Activated CD8-positive, alpha-beta T cell treated with anti-CD3 and anti-CD28 coated beads for 36 hours (primary cell): Measurements from ENCODE around the gene GABRP. TPM values are rescaled to one million over a fixed set of nuclear protein-coding genes. Genes with fewer than 3 reads are reported as not detected.
"Not testable (repeated sequence)": the region's sequence is repeated elsewhere in the genome, so short reads cannot be mapped to it uniquely, and the experiment has no call there.

ENCODE experiments used
- ATAC-seq: fragments of 200-7000 bp; cut with Tn5 transposase; one replicate; pipeline ENCODE4 v1.10.0; 2021; ENCODE audit warnings: mild to moderate bottlenecking, moderate library complexity
- CTCF ChIA-PET: fragments of 350-600 bp; sonication (Branson Sonifier 250); formaldehyde crosslinking; loops from one replicate; lab custom pipeline; 2021; ENCODE audit warnings: antibody characterized with exemption; lab: Charles Lee
- POLR2A ChIA-PET: fragments of 350-600 bp; sonication (Branson Sonifier 250); formaldehyde crosslinking; loops from one replicate; lab custom pipeline; 2021; ENCODE audit warnings: antibody characterized with exemption; lab: Charles Lee
- DNase-seq: peaks from one replicate; pipeline ENCODE4 v3.0.0-alpha.2; 2020
- H3K27ac Mint-ChIP-seq: one replicate; pipeline ENCODE4 v1.8.0; 2021; ENCODE audit warnings: mild to moderate bottlenecking, mixed read lengths
- H3K27me3 Mint-ChIP-seq: one replicate; pipeline ENCODE4 v1.8.0; 2021; ENCODE audit warnings: mixed read lengths
- H3K36me3 Mint-ChIP-seq: one replicate; pipeline ENCODE4 v1.8.0; 2021; ENCODE audit warnings: low read depth, mixed read lengths
- H3K4me1 Mint-ChIP-seq: one replicate; pipeline ENCODE4 v1.8.0; 2021; ENCODE audit warnings: low read depth, mixed read lengths
- H3K4me3 Mint-ChIP-seq: one replicate; pipeline ENCODE4 v1.8.0; 2021; ENCODE audit warnings: mild to moderate bottlenecking, moderate library complexity, mixed read lengths
- H3K9me3 Mint-ChIP-seq: one replicate; pipeline ENCODE4 v1.8.0; 2021; ENCODE audit warnings: mixed read lengths
- intact Hi-C: fragments of 100-400 bp; cut with micrococcal nuclease; formaldehyde crosslinking; loops from one replicate; pipeline ENCODE4 v1.10.0; 2022
- total RNA-seq, 2 experiments: library from RNA; stranded (reverse); gene quantifications; one replicate each; pipeline ENCODE4 v1.2.3, GENCODE V29; 2021
- TF ChIP-seq, protein P1 (sequence below): fragments of 200-600 bp; IDR thresholded peaks from one replicate; pipeline ENCODE4 v1.8.0; 2022; ENCODE audit warnings: antibody characterized with exemption, mild to moderate bottlenecking

GABRP gene
- total RNA-seq, 2 experiments from 2014 or later: not detected

- intact Hi-C loops: no loop called here
- no peak for ATAC-seq
Measured at GRCh38 chr5:170761708-170762066, 21.8 kb upstream of the GABRP start.

DNA sequence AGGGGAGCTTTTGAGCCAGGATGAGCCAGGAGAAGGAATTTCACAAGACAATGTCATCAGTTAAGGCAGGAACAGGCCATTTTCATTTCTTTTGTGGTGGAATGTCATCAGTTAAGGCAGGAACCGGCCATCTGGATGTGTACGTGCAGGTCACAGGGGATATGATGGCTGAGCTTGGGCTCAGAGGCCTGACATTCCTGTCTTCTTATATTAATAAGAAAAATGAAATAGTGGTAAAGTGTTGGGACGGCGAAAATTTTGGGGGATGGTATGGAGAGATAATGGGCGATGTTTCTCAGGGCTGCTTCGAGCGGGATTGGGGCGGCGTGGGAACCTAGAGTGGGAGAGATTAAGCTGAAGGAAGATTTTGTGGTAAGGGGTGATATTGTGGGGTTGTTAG is 21.2 kb upstream of the GABRP start:
- POLR2A ChIA-PET, DNase-seq, intact Hi-C loops, H3K9me3 Mint-ChIP-seq, H3K27me3 Mint-ChIP-seq, ATAC-seq, CTCF ChIA-PET, H3K4me3 Mint-ChIP-seq, H3K27ac Mint-ChIP-seq, H3K36me3 Mint-ChIP-seq, H3K4me1 Mint-ChIP-seq: not testable (repeated sequence)

More at GRCh38 chr5:170761708-170762066, 21.8 kb upstream of the GABRP start:
- Mint-ChIP-seq H3K9me3 (no peaks in the 10 kb centered on the region), H3K4me3 (no peak overlapping the region), H3K4me1 (no peaks in the 10 kb centered on the region), H3K36me3 (no peaks in the 10 kb centered on the region), H3K27ac (no peak overlapping the region), H3K27me3 (no peaks in the 10 kb centered on the region)
- ChIA-PET CTCF (no interaction called here), POLR2A (no interaction called here)
- DNase-seq: no peak
- TF ChIP-seq, protein P1, sequence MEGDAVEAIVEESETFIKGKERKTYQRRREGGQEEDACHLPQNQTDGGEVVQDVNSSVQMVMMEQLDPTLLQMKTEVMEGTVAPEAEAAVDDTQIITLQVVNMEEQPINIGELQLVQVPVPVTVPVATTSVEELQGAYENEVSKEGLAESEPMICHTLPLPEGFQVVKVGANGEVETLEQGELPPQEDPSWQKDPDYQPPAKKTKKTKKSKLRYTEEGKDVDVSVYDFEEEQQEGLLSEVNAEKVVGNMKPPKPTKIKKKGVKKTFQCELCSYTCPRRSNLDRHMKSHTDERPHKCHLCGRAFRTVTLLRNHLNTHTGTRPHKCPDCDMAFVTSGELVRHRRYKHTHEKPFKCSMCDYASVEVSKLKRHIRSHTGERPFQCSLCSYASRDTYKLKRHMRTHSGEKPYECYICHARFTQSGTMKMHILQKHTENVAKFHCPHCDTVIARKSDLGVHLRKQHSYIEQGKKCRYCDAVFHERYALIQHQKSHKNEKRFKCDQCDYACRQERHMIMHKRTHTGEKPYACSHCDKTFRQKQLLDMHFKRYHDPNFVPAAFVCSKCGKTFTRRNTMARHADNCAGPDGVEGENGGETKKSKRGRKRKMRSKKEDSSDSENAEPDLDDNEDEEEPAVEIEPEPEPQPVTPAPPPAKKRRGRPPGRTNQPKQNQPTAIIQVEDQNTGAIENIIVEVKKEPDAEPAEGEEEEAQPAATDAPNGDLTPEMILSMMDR: no peak

DNA sequence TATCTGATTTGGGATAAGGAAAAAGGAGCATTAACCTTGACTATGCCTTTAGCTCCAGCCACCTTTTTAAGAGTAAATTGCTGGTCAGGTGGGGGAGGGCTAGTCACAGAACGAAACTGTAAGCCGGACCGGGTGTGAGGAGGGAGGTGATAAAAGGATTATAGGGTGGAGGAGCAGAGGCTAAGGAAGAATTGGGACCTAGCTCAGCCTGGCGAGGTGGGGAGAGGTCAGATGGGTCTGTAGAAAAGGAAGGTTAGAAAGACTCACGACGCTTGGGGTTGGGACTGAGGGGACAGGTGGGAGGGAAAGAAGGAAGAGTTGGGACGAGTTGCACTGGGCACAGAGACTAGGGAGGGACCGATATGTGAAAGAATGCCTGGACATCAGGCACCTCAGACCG is 17.7 kb upstream of the GABRP start:
- H3K4me1 Mint-ChIP-seq, H3K4me3 Mint-ChIP-seq, ATAC-seq, H3K36me3 Mint-ChIP-seq, intact Hi-C loops, CTCF ChIA-PET, H3K27ac Mint-ChIP-seq, H3K9me3 Mint-ChIP-seq, POLR2A ChIA-PET, DNase-seq, H3K27me3 Mint-ChIP-seq: not testable (repeated sequence)

GRCh38 chr5:170769246-170769645 is 14.3 kb upstream of the GABRP start:
- DNase-seq (no peak), ATAC-seq (no peak)
- Mint-ChIP-seq H3K4me1 (no peaks in the 10 kb centered on the region), H3K27ac (no peak overlapping the region), H3K36me3 (no peaks in the 10 kb centered on the region), H3K4me3 (no peak overlapping the region), H3K27me3 (no peaks in the 10 kb centered on the region), H3K9me3 (no peaks in the 10 kb centered on the region)
- intact Hi-C loops: no loop called here
- TF ChIP-seq, protein P1: no peak
- CTCF ChIA-PET: interaction anchor here (1.1 kb wide), 1 partner anchor 24 kb away, joined by 3 read pairs; no protein-coding TSS in a partner anchor
- POLR2A ChIA-PET: no interaction called here

GRCh38 chr5:170769898-170770416 is 13.6 kb upstream of the GABRP start:
- no peak for ATAC-seq
- no peaks in the 10 kb centered on the region for H3K4me1 Mint-ChIP-seq
- no peaks in the 10 kb centered on the region for H3K36me3 Mint-ChIP-seq
- TF ChIP-seq, protein P1: no peak
- H3K27ac Mint-ChIP-seq: no peak overlapping the region
- H3K27me3 Mint-ChIP-seq: no peaks in the 10 kb centered on the region
- POLR2A ChIA-PET: no interaction called here
- no peak overlapping the region for H3K4me3 Mint-ChIP-seq
- intact Hi-C loops: no loop called here
- CTCF ChIA-PET: no interaction called here
- no peak for DNase-seq
- no peaks in the 10 kb centered on the region for H3K9me3 Mint-ChIP-seq

DNA sequence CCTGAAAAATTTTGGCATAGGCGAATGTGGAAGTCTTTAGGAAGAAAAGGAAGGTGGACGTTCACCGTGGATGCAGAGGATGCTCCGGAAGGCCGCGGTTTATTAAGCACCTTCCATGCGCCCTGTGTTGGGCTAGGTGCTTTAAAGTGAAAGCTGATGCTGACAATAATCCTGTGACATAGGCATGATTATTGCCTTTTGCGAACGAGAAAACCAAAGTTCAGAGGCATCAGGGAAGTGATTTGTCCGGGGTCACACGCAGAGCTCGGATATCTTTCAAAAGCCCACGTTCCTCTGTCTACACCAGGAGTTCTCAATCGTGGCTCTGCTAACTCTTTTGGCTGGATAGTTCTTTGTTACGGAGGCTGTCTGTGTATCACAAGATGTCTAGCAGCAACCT is 12.0 kb upstream of the GABRP start:
- ATAC-seq: no peak
- TF ChIP-seq, protein P1: no peak

More for the DNA sequence above, 12.0 kb upstream of the GABRP start:
- ChIA-PET CTCF (no interaction called here), POLR2A (no interaction called here)
- no peaks in the 10 kb centered on the region for H3K4me1 Mint-ChIP-seq
- DNase-seq: no peak
- H3K27ac Mint-ChIP-seq: no peak overlapping the region
- no peaks in the 10 kb centered on the region for H3K36me3 Mint-ChIP-seq
- no peaks in the 10 kb centered on the region for H3K9me3 Mint-ChIP-seq
- H3K27me3 Mint-ChIP-seq: no peaks in the 10 kb centered on the region
- no peak overlapping the region for H3K4me3 Mint-ChIP-seq
- intact Hi-C loops: no loop called here
